NCI-H748 treated with DMSO at 0.1 percent for 48 hours (cell line): Measurements from ENCODE around the gene SNURF.
"Not testable (repeated sequence)": the region's sequence is repeated elsewhere in the genome, so short reads cannot be mapped to it uniquely, and the experiment has no call there.

ENCODE experiments used
- DNase-seq: peaks from one replicate; lab custom pipeline; 2025; lab: John Stamatoyannopoulos, UW

SNURF gene

GRCh38 chr15:24971052-24971451 lies 16.3 kb downstream of the SNURF start:
- DNase-seq, result no peak

GRCh38 chr15:24971772-24972171 lies 17.0 kb downstream of the SNURF start:
- DNase-seq, result no peak

- not testable (repeated sequence) for DNase-seq
Observed at GRCh38 chr15:24972707-24973106, 17.9 kb downstream of the SNURF start.

GRCh38 chr15:24976932-24977331 lies 22.1 kb downstream of the SNURF start:
- no peak for DNase-seq

GRCh38 chr15:24977686-24978085 lies 22.9 kb downstream of the SNURF start:
- DNase-seq, result no peak

- DNase-seq, result no peak
Observed at GRCh38 chr15:24985224-24985623, 30.4 kb downstream of the SNURF start.

- no peak for DNase-seq
Observed at GRCh38 chr15:24986653-24987052, 31.9 kb downstream of the SNURF start.
